WI38 (cell line): ENCODE results near the gene SCYL1.
A peak's percentile ranks its signal among the peaks of the same experiment; 100 is the strongest.

ENCODE experiments used
- H3K4me3 ChIP-seq: 2 replicates; pipeline ENCODE4 v1.5.1; 2011; ENCODE audit warnings: low read depth, mild to moderate bottlenecking, control low read depth, low read length
- CTCF ChIP-seq: IDR thresholded peaks from 2 replicates; pipeline ENCODE4 v1.5.1; 2012; ENCODE audit warnings: low read depth, mild to moderate bottlenecking, control low read depth, low read length

Gene SCYL1

DNA sequence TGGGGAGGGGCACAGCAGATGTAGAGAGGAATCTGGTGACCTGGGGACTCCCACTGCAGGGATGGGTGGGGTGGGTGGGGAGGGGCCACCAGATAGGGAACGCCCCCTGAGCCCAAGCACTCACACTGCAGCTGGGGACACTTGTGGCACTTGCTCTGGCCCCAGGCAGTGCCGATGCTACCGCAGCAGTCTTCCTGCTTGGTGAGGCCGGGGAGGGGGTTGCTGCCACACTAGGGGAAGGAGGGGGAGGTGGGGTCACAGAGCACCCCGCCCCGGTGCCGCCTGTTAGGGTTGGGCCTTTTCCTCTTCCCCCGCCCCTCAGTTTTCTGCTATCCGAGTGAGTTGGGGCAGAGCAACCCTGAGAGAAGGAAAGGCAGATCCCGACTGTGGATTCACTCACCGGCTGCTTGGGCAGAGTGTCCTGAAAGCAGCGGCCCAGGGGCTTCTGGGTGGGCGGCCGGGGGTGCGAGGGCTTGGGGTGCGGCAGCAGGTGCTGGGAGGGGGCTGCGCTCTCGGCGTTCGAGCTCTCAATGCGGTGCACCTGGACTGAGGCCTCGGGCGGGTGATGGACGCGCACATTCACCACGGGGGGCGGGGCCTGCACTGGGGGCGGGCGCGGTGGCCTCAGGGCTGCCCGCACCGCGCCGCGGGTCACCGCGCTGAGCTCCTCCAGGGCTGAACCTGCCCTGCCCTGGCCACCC, 28.6 kb downstream of the SCYL1 start:
- TF ChIP-seq CTCF, result no peak
- H3K4me3 ChIP-seq, result no peak overlapping the region

DNA sequence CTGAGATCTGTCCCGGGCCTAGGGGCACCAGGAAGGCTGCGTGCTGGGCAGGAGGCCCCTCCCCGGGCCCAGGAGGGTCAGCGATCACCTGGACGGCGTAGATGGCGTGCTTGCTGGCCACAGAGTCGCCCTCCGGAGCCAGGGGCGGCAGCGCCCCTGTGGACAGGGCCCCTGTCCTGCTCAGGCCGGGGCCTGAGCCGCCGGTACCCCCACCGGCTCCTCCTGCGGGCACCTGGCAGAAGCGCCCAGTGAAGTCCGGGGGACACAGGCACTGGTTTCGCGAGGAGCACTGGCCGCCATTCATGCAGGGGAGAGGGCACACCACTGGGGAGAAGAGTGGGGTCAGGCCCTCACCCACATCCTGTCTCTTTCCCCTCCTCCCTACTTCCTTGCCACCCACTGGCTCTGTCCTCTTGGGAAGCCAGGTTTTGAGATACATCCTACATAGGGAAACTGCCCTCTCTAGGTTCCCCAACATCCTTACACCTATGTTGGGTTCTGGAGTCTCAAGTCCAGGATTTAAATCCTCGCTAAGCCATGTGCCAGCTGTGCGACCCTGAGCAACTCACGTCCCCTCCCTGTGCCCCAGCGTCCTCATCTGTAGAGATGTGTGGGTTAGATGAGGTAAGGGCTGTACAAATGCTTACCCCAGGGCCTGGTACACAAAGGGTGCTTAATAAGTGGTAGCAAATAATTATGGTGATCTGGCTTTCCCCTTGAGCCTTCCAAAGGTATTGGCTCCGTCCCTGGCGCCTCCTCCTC, 29.4 kb downstream of the SCYL1 start:
- H3K4me3 ChIP-seq, result no peak overlapping the region
- no peak for TF ChIP-seq CTCF

DNA sequence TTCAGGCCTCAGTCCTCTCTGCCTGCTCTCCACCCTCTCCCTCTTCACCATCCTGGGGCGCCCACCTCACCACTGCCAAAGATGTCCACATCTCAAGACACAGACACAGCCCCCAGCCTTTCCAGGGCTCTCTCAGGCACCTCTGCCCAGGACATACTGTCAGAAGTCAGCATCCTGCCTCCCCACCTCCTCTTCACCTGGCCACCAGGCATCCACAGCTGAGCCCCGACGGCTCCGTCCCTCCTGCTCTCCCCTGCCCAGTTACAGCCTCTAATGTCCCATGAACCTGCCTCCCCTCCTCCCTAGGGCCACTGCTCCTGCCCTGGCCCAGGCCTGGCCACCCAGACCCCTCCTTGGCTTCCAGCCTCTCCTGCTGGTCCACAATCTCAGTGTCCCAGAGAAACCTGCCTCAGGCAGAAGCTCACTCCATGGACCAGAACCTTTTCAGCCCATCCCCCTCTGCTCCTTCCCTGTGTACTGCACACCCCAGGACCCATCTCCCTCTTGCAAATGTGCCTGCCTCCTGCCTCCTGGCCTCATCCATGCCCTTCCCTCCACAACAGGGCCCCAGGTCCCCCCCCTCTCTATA, 30.1 kb downstream of the SCYL1 start:
- H3K4me3 ChIP-seq, result no peak overlapping the region
- TF ChIP-seq CTCF, result no peak

DNA sequence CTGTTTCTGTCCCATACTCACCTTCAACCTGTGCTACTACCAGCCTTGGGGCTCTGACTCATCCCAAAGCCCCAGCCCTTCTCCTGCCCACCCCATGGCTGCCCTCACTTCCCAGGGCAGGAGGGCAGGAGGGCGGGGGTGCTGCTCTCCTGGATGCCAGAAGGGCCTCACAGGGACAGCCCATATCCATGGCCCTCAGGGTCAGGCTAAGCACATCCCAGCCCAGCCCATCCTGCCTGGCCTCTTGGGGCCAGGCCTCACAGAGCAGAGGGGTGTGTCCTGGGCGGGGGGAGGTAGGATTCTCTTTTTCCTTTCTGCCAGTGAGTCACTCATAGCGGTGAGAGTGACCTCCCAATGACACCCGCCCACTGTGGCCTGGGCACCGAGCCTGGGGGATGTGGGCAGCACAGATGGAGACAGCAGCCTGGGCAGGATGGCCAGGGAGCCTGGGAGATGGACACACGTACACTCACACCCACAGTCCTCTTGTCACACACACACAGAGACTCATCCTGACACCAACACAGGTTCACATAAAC, 30.9 kb downstream of the SCYL1 start:
- no peak for TF ChIP-seq CTCF
- H3K4me3 ChIP-seq, result no peak overlapping the region

DNA sequence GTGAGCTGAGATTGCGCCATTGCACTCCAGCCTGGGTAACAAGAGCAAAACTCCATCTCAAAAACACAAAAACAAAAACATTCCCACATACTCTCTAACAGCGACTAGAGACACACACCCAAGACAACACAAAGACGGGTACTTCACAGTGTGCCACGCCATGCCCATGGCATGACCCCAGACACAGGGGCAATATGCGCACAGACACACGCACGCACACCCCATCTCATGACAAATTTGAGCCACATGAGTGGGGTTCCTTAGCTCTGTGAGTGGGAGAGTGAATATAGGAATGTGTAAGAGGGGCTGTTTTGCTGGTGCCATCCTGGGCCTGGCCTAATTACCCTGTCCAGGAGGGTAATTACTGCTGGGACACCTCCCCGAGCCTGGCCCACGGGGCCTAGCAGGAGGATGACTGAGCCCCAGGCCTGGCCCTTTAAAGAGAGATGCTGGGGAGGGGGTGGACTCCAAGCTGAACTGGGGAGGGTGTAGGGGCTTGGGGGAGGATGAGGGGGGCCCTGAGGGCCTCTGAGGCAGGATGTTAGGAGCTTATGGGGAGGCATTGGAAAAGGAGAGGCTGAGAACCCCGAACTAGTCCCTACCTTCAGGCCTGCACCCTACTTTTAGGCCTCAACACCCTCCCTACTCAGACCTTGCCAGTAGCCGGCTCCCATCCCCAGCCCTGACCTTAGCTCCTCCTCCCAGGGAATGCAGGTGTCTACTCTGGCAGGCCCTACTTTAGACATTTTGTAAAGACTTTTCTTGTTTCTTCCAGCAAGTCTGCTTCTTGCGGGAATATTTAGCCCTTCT, 31.8 kb downstream of the SCYL1 start:
- H3K4me3 ChIP-seq, result peak overlapping the region; percentile 64
- no peak for TF ChIP-seq CTCF

DNA sequence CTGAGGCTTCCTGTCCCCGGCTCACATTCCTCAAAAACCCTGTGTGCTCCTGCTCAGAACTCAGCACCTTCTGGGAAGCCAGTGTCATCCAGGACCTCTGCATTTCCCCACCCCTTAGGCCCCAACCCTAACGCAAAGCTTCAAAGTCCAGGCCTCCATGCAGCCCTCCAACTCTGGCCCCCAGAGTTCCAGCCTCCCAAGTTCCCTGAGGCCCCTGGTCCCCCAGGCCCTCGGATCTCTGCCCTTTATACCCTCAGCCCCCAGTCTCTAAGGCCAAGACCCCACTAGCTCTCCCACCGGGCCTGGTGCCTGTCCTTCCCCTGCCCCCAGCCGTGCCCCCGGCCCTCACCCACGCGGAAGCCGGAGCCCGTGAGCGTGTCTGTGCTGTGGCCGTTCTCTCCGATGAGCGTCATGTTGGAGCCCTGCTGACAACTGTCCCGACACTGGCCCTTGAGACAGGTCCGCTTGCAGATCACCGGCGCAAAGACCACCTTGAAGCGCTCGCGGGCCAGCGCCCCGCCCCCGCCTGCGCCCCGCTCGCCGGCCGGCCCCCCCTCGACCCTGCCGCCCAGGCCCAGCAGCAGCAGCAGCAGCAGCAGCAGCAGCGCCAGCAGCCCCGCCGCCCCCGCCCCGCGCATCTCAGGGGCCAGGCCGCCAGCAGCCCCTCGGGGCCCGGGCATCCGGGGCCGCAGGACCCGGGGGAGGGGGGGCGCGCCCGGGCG, 32.6 kb downstream of the SCYL1 start:
- no peak for TF ChIP-seq CTCF
- peak overlapping the region; percentile 64 for H3K4me3 ChIP-seq
